GM23338 (cell line): ENCODE measurements around the gene IL15RA.

Source experiments
- EZH2 ChIP-seq: fragments of 200-600 bp; sonication (generic); IDR thresholded peaks from one replicate; pipeline ENCODE4 v1.8.0; 2017; ENCODE audit warnings: antibody characterized with exemption, mild to moderate bottlenecking, low read depth; ENCODE audit not compliant: unreplicated experiment
- EZH2phosphoT487 ChIP-seq: fragments of 200-600 bp; sonication (generic); IDR thresholded peaks from one replicate; pipeline ENCODE4 v1.8.1; 2018; ENCODE audit warnings: antibody characterized with exemption; ENCODE audit not compliant: unreplicated experiment
- JUNB ChIP-seq: IDR thresholded peaks from one replicate; pipeline ENCODE4 v1.6.1; 2016; ENCODE audit warnings: antibody characterized with exemption; ENCODE audit not compliant: unreplicated experiment
- NANOG ChIP-seq: IDR thresholded peaks from 2 replicates; pipeline ENCODE4 v1.6.1; 2016; ENCODE audit warnings: antibody characterized with exemption, borderline replicate concordance
- TF ChIP-seq, protein P1 (sequence below), 2 experiments: fragments of 200-600 bp in 1 of 2; sonication (generic) in 1 of 2; conservative IDR thresholded peaks; 2 replicates each; pipeline versions ENCODE4 v1.5.1 to v1.6.1; 2016 to 2017; ENCODE audit warnings: antibody characterized with exemption in 2 of 2, low read depth in 2 of 2, mild to moderate bottlenecking in 2 of 2, moderate library complexity in 1 of 2
- TF ChIP-seq, protein P2 (sequence below): IDR thresholded peaks from one replicate; pipeline ENCODE4 v1.6.1; 2018; ENCODE audit warnings: antibody characterized with exemption; ENCODE audit not compliant: unreplicated experiment

DNA sequence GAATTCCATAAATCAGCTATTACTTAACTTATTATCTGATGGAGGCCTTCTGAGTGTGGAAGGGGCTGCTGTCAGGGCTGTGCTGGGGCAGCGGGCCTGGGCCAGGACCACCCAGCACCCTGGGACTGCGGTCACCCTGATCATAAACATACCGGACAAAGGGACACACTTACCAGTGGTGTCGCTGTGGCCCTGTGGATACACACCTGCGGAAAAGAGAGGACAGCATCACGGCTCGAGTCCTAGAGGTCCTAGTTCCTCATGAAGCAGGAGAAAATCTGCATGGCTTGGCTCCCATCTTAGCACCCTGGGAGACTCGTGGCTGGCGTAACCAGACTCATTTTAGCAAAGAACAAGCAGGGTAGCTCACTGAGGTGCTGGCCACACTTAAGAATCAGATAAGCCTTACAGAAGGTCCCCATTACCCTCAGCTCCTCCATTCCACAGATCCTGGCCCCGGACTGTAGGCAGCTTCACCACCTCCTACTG lies 17.7 kb downstream of the IL15RA start:
- TF ChIP-seq, protein P1, sequence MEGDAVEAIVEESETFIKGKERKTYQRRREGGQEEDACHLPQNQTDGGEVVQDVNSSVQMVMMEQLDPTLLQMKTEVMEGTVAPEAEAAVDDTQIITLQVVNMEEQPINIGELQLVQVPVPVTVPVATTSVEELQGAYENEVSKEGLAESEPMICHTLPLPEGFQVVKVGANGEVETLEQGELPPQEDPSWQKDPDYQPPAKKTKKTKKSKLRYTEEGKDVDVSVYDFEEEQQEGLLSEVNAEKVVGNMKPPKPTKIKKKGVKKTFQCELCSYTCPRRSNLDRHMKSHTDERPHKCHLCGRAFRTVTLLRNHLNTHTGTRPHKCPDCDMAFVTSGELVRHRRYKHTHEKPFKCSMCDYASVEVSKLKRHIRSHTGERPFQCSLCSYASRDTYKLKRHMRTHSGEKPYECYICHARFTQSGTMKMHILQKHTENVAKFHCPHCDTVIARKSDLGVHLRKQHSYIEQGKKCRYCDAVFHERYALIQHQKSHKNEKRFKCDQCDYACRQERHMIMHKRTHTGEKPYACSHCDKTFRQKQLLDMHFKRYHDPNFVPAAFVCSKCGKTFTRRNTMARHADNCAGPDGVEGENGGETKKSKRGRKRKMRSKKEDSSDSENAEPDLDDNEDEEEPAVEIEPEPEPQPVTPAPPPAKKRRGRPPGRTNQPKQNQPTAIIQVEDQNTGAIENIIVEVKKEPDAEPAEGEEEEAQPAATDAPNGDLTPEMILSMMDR (conservative IDR thresholded peaks at IDR 0.05; ENCODE audit: low read depth in 2 of 2) = no peak
- TF ChIP-seq EZH2phosphoT487 (no peak), EZH2 (no peak), JUNB (no peak), NANOG (no peak)
- TF ChIP-seq, protein P2, sequence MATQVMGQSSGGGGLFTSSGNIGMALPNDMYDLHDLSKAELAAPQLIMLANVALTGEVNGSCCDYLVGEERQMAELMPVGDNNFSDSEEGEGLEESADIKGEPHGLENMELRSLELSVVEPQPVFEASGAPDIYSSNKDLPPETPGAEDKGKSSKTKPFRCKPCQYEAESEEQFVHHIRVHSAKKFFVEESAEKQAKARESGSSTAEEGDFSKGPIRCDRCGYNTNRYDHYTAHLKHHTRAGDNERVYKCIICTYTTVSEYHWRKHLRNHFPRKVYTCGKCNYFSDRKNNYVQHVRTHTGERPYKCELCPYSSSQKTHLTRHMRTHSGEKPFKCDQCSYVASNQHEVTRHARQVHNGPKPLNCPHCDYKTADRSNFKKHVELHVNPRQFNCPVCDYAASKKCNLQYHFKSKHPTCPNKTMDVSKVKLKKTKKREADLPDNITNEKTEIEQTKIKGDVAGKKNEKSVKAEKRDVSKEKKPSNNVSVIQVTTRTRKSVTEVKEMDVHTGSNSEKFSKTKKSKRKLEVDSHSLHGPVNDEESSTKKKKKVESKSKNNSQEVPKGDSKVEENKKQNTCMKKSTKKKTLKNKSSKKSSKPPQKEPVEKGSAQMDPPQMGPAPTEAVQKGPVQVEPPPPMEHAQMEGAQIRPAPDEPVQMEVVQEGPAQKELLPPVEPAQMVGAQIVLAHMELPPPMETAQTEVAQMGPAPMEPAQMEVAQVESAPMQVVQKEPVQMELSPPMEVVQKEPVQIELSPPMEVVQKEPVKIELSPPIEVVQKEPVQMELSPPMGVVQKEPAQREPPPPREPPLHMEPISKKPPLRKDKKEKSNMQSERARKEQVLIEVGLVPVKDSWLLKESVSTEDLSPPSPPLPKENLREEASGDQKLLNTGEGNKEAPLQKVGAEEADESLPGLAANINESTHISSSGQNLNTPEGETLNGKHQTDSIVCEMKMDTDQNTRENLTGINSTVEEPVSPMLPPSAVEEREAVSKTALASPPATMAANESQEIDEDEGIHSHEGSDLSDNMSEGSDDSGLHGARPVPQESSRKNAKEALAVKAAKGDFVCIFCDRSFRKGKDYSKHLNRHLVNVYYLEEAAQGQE = no peak
